Memory B cell (primary cell): ENCODE results near the gene CORIN.

Experiments
- ATAC-seq: fragments of 150-1000 bp; cut with Tn5 transposase; 2 replicates; pipeline ENCODE4 v1.10.0; 2021; ENCODE audit warnings: low read depth, mild to moderate bottlenecking, moderate library complexity
- DNase-seq, 2 donors: peaks; one replicate each; pipeline ENCODE4 v3.0.0; 2022; ENCODE audit warnings: low spot score in 2 of 2
- H3K27ac Mint-ChIP-seq: one replicate; pipeline ENCODE4 v1.8.0; 2022; ENCODE audit warnings: mild to moderate bottlenecking, moderate library complexity, mixed read lengths
- H3K27me3 Mint-ChIP-seq: one replicate; pipeline ENCODE4 v1.8.0; 2022; ENCODE audit warnings: mixed read lengths
- H3K36me3 Mint-ChIP-seq: one replicate; pipeline ENCODE4 v1.8.0; 2022; ENCODE audit warnings: mild to moderate bottlenecking, mixed read lengths
- H3K4me1 Mint-ChIP-seq: one replicate; pipeline ENCODE4 v1.8.0; 2022; ENCODE audit warnings: mixed read lengths
- H3K4me3 Mint-ChIP-seq: one replicate; pipeline ENCODE4 v1.8.0; 2022; ENCODE audit warnings: mild to moderate bottlenecking, moderate library complexity, mixed read lengths
- H3K9me3 Mint-ChIP-seq: one replicate; pipeline ENCODE4 v1.8.0; 2022; ENCODE audit warnings: mixed read lengths

Gene CORIN

GRCh38 chr4:47639531-47639930, 198.3 kb downstream of the CORIN start:
- no peak overlapping the region for H3K4me3 Mint-ChIP-seq
- no peak for ATAC-seq

GRCh38 chr4:47631161-47631560, 206.7 kb downstream of the CORIN start:
- no peak for ATAC-seq
- Mint-ChIP-seq H3K4me1 (no peaks in the 10 kb centered on the region), H3K27ac (no peak overlapping the region)

More at GRCh38 chr4:47639531-47639930, 198.3 kb downstream of the CORIN start:
- Mint-ChIP-seq H3K27me3 (peaks cover 13% of the 10 kb centered on the region), H3K36me3 (peaks cover 4% of the 10 kb centered on the region), H3K9me3 (peaks cover 6% of the 10 kb centered on the region), H3K4me1 (peaks cover 2% of the 10 kb centered on the region), H3K27ac (no peak overlapping the region)
- no peak for DNase-seq

GRCh38 chr4:47624031-47624441, 213.8 kb downstream of the CORIN start:
- no peak for DNase-seq
- no peak for ATAC-seq
- no peak overlapping the region for H3K27ac Mint-ChIP-seq
- peaks cover 2% of the 10 kb centered on the region for H3K27me3 Mint-ChIP-seq
- H3K36me3 Mint-ChIP-seq: peaks cover 3% of the 10 kb centered on the region
- no peaks in the 10 kb centered on the region for H3K4me1 Mint-ChIP-seq
- peaks cover 2% of the 10 kb centered on the region for H3K9me3 Mint-ChIP-seq
- no peak overlapping the region for H3K4me3 Mint-ChIP-seq

More at GRCh38 chr4:47631161-47631560, 206.7 kb downstream of the CORIN start:
- peaks cover 2% of the 10 kb centered on the region for H3K9me3 Mint-ChIP-seq
- H3K4me3 Mint-ChIP-seq: no peak overlapping the region
- H3K27me3 Mint-ChIP-seq: peaks cover 8% of the 10 kb centered on the region
- no peaks in the 10 kb centered on the region for H3K36me3 Mint-ChIP-seq
- no peak for DNase-seq

- Mint-ChIP-seq H3K9me3 (peaks cover 2% of the 10 kb centered on the region), H3K36me3 (peaks cover 3% of the 10 kb centered on the region), H3K27me3 (no peaks in the 10 kb centered on the region), H3K4me1 (no peaks in the 10 kb centered on the region), H3K4me3 (no peak overlapping the region), H3K27ac (no peak overlapping the region)
- ATAC-seq (no peak), DNase-seq (no peak)
These were observed 216.7 kb downstream of the CORIN start for GRCh38 chr4:47621181-47621580.

GRCh38 chr4:47619691-47620090, 218.2 kb downstream of the CORIN start:
- no peaks in the 10 kb centered on the region for H3K4me1 Mint-ChIP-seq
- H3K27ac Mint-ChIP-seq: no peak overlapping the region
- no peaks in the 10 kb centered on the region for H3K27me3 Mint-ChIP-seq
- DNase-seq: no peak
- H3K9me3 Mint-ChIP-seq: peaks cover 2% of the 10 kb centered on the region
- H3K36me3 Mint-ChIP-seq: peaks cover 3% of the 10 kb centered on the region
- ATAC-seq: no peak
- no peak overlapping the region for H3K4me3 Mint-ChIP-seq

- peaks cover 4% of the 10 kb centered on the region for H3K36me3 Mint-ChIP-seq
- peaks cover 4% of the 10 kb centered on the region for H3K27me3 Mint-ChIP-seq
- peaks cover 2% of the 10 kb centered on the region for H3K9me3 Mint-ChIP-seq
- DNase-seq (no peak), ATAC-seq (no peak)
- H3K4me1 Mint-ChIP-seq: no peaks in the 10 kb centered on the region
- H3K4me3 Mint-ChIP-seq: no peak overlapping the region
- H3K27ac Mint-ChIP-seq: no peak overlapping the region
These were observed 220.3 kb downstream of the CORIN start for GRCh38 chr4:47617607-47618006.

GRCh38 chr4:47615385-47615784, 222.5 kb downstream of the CORIN start:
- Mint-ChIP-seq H3K4me3 (no peak overlapping the region), H3K36me3 (peaks cover 5% of the 10 kb centered on the region), H3K27ac (no peak overlapping the region), H3K4me1 (no peaks in the 10 kb centered on the region), H3K27me3 (peaks cover 5% of the 10 kb centered on the region), H3K9me3 (peaks cover 1% of the 10 kb centered on the region)
- no peak for DNase-seq
- ATAC-seq: no peak

- Mint-ChIP-seq H3K9me3 (no peaks in the 10 kb centered on the region), H3K4me1 (no peaks in the 10 kb centered on the region), H3K27me3 (peaks cover 5% of the 10 kb centered on the region), H3K27ac (no peak overlapping the region), H3K36me3 (peaks cover 5% of the 10 kb centered on the region), H3K4me3 (no peak overlapping the region)
- DNase-seq: no peak
- no peak for ATAC-seq
These were observed 225.5 kb downstream of the CORIN start for GRCh38 chr4:47612116-47613023.

GRCh38 chr4:47606482-47606881, 231.4 kb downstream of the CORIN start:
- DNase-seq (no peak), ATAC-seq (no peak)
- Mint-ChIP-seq H3K36me3 (peaks cover 10% of the 10 kb centered on the region), H3K4me1 (no peaks in the 10 kb centered on the region), H3K27ac (no peak overlapping the region), H3K9me3 (peaks cover 2% of the 10 kb centered on the region), H3K4me3 (no peak overlapping the region), H3K27me3 (no peaks in the 10 kb centered on the region)

GRCh38 chr4:47598896-47599295, 239.0 kb downstream of the CORIN start:
- Mint-ChIP-seq H3K9me3 (no peaks in the 10 kb centered on the region), H3K27ac (no peak overlapping the region), H3K36me3 (peaks cover 10% of the 10 kb centered on the region), H3K4me1 (no peaks in the 10 kb centered on the region), H3K4me3 (no peak overlapping the region), H3K27me3 (no peaks in the 10 kb centered on the region)
- DNase-seq (no peak), ATAC-seq (no peak)

GRCh38 chr4:47598320-47598719, 239.5 kb downstream of the CORIN start:
- DNase-seq (no peak), ATAC-seq (no peak)
- Mint-ChIP-seq H3K27ac (no peak overlapping the region), H3K4me1 (no peaks in the 10 kb centered on the region), H3K9me3 (no peaks in the 10 kb centered on the region), H3K36me3 (peaks cover 11% of the 10 kb centered on the region), H3K4me3 (no peak overlapping the region), H3K27me3 (no peaks in the 10 kb centered on the region)

GRCh38 chr4:47597696-47598095, 240.2 kb downstream of the CORIN start:
- Mint-ChIP-seq H3K36me3 (peaks cover 6% of the 10 kb centered on the region), H3K9me3 (no peaks in the 10 kb centered on the region), H3K27me3 (no peaks in the 10 kb centered on the region), H3K4me3 (no peak overlapping the region), H3K27ac (no peak overlapping the region), H3K4me1 (no peaks in the 10 kb centered on the region)
- ATAC-seq (no peak), DNase-seq (no peak)

GRCh38 chr4:47590325-47590724, 247.5 kb downstream of the CORIN start:
- Mint-ChIP-seq H3K4me3 (no peak overlapping the region), H3K36me3 (peaks cover 48% of the 10 kb centered on the region), H3K27ac (no peak overlapping the region), H3K4me1 (no peaks in the 10 kb centered on the region), H3K27me3 (no peaks in the 10 kb centered on the region), H3K9me3 (peaks cover 3% of the 10 kb centered on the region)
- no peak for ATAC-seq
- DNase-seq: no peak

GRCh38 chr4:47579235-47579634, 258.6 kb downstream of the CORIN start:
- no peaks in the 10 kb centered on the region for H3K9me3 Mint-ChIP-seq
- no peak overlapping the region for H3K27ac Mint-ChIP-seq
- no peak overlapping the region for H3K4me3 Mint-ChIP-seq
- ATAC-seq (no peak), DNase-seq (no peak)
- no peaks in the 10 kb centered on the region for H3K4me1 Mint-ChIP-seq
- no peaks in the 10 kb centered on the region for H3K27me3 Mint-ChIP-seq
- peaks cover 49% of the 10 kb centered on the region for H3K36me3 Mint-ChIP-seq
